ENCODE results near the gene TEX44.

DNA sequence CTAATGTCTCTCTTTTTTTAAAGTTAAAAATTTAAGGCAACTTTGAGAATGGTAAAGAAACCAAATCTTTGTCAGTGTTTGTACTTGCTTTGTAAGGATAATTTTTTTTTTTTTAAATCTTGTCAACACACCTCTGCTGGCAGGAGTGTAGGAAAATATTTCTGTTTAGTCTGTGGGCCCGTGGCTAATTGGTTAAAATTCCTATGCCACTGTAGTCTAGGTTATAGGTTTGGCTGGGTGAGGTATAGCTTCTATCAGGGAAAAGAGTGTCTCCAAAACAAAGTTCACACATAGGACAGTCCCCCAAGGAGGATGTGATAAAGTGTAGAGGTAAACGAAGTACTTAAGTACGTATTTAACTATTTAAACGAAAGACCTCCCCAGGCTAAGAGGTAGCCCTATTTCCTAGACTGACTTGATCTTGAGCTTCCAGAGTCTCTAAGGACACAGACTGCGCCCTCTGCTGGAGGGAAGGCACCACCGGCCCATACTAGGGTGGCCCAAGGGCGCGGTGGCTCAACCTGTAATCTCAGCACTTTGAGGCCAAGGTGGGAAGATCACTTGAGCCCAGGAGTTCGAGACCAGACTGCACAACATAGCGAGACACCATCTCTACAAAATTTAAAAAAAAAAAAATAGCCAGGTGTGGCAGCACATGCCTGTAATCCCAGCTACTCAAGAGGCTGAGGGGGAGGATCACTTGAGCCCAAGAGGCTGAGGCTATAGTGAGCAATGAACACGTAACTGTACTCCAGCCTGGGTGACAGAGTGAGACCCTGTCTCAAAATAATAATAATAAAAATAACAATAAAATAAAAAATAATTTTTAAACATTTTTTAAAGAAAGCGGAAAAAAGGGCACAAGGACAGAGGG is 8.9 kb downstream of the TEX44 start:
- TF ChIP-seq, protein P1, sequence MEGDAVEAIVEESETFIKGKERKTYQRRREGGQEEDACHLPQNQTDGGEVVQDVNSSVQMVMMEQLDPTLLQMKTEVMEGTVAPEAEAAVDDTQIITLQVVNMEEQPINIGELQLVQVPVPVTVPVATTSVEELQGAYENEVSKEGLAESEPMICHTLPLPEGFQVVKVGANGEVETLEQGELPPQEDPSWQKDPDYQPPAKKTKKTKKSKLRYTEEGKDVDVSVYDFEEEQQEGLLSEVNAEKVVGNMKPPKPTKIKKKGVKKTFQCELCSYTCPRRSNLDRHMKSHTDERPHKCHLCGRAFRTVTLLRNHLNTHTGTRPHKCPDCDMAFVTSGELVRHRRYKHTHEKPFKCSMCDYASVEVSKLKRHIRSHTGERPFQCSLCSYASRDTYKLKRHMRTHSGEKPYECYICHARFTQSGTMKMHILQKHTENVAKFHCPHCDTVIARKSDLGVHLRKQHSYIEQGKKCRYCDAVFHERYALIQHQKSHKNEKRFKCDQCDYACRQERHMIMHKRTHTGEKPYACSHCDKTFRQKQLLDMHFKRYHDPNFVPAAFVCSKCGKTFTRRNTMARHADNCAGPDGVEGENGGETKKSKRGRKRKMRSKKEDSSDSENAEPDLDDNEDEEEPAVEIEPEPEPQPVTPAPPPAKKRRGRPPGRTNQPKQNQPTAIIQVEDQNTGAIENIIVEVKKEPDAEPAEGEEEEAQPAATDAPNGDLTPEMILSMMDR (IDR thresholded peaks at IDR 0.05) = peak; percentile 91
- no peak for TF ChIP-seq EZH2phosphoT487 (IDR thresholded peaks at IDR 0.05)
